GM18502 (cell line): ENCODE results near the gene RHCG.

Experiments
- ATAC-seq: cut with Tn5 transposase; IDR thresholded peaks from one replicate; pipeline ENCODE4 v1.9.1; 2021; ENCODE audit warnings: mild to moderate bottlenecking; ENCODE audit not compliant: unreplicated experiment, poor library complexity

RHCG gene

GRCh38 chr15:89448825-89449224, 47.6 kb downstream of the RHCG start:
- ATAC-seq, result no peak

- ATAC-seq, result no peak
Observed at GRCh38 chr15:89447676-89448075, 48.7 kb downstream of the RHCG start.

GRCh38 chr15:89446255-89446891, 50.0 kb downstream of the RHCG start:
- ATAC-seq, result no peak

- ATAC-seq, result no peak
Observed at GRCh38 chr15:89445518-89445917, 50.9 kb downstream of the RHCG start.

GRCh38 chr15:89444241-89445225, 51.9 kb downstream of the RHCG start:
- ATAC-seq, result no peak

- ATAC-seq, result no peak
Observed at GRCh38 chr15:89443581-89443980, 52.8 kb downstream of the RHCG start.

- no peak for ATAC-seq
Observed at GRCh38 chr15:89442671-89443307, 53.6 kb downstream of the RHCG start.

GRCh38 chr15:89442155-89442554, 54.2 kb downstream of the RHCG start:
- no peak for ATAC-seq

GRCh38 chr15:89441295-89441812, 55.0 kb downstream of the RHCG start:
- ATAC-seq, result peak; percentile 98

GRCh38 chr15:89439764-89440163, 56.6 kb downstream of the RHCG start:
- ATAC-seq, result no peak

- ATAC-seq, result no peak
Observed at GRCh38 chr15:89436560-89437311, 59.6 kb downstream of the RHCG start.

GRCh38 chr15:89435362-89435761, 61.0 kb downstream of the RHCG start:
- ATAC-seq, result no peak

- no peak for ATAC-seq
Observed at GRCh38 chr15:89433686-89434085, 62.7 kb downstream of the RHCG start.

GRCh38 chr15:89430530-89431341, 65.6 kb downstream of the RHCG start:
- ATAC-seq, result peak; percentile 87

GRCh38 chr15:89429986-89430385, 66.4 kb downstream of the RHCG start:
- no peak for ATAC-seq

GRCh38 chr15:89429023-89429422, 67.4 kb downstream of the RHCG start:
- no peak for ATAC-seq

- no peak for ATAC-seq
Observed at GRCh38 chr15:89428246-89428645, 68.1 kb downstream of the RHCG start.

- ATAC-seq, result no peak
Observed at GRCh38 chr15:89426500-89426899, 69.9 kb downstream of the RHCG start.

GRCh38 chr15:89423981-89424380, 72.4 kb downstream of the RHCG start:
- ATAC-seq, result no peak
